WTC11 (cell line): Measurements from ENCODE around the gene WDR5B. TPM values are rescaled to one million over a fixed set of nuclear protein-coding genes. Genes with fewer than 3 reads are reported as not detected.

Experiments used
- ATAC-seq: fragments of 200-7000 bp; cut with Tn5 transposase; 2 replicates; pipeline ENCODE4 v1.10.0; 2021; ENCODE audit warnings: mild to moderate bottlenecking, moderate library complexity
- CTCF ChIA-PET: fragments of 300-600 bp; sonication (Branson Sonifier 250); formaldehyde crosslinking; loops from one replicate; lab custom pipeline; 2021; ENCODE audit warnings: antibody characterized with exemption; lab: Charles Lee
- POLR2A ChIA-PET: fragments of 350-600 bp; sonication (Branson Sonifier 250); formaldehyde crosslinking; loops from one replicate; lab custom pipeline; 2021; ENCODE audit warnings: antibody characterized with exemption; lab: Charles Lee
- DNase-seq: peaks from one replicate; pipeline ENCODE4 v3.0.0; 2021; ENCODE audit warnings: low spot score
- H3K27ac Mint-ChIP-seq: 2 replicates; pipeline ENCODE4 v1.8.0; 2021; ENCODE audit warnings: mixed read lengths
- H3K27me3 Mint-ChIP-seq: 2 replicates; pipeline ENCODE4 v1.8.0; 2021; ENCODE audit warnings: low read depth, mild to moderate bottlenecking, moderate library complexity, mixed read lengths
- H3K36me3 Mint-ChIP-seq: 2 replicates; pipeline ENCODE4 v1.8.0; 2021; ENCODE audit warnings: mixed read lengths
- H3K4me1 Mint-ChIP-seq: 2 replicates; pipeline ENCODE4 v1.8.0; 2022; ENCODE audit warnings: mixed read lengths
- H3K4me3 Mint-ChIP-seq: 2 replicates; pipeline ENCODE4 v1.8.0; 2021; ENCODE audit warnings: mild to moderate bottlenecking, moderate library complexity, mixed read lengths
- H3K9me3 Mint-ChIP-seq: 2 replicates; pipeline ENCODE4 v1.8.0; 2021; ENCODE audit warnings: mixed read lengths
- CREB1 ChIP-seq: sonication (generic); formaldehyde crosslinking; IDR thresholded peaks from 2 replicates; pipeline ENCODE4 v1.8.0; 2023; ENCODE audit warnings: mild to moderate bottlenecking, missing genetic modification reagents
- CREM ChIP-seq: sonication (generic); formaldehyde crosslinking; IDR thresholded peaks from 2 replicates; pipeline ENCODE4 v1.8.1; 2022; ENCODE audit warnings: mild to moderate bottlenecking, missing genetic modification reagents, moderate library complexity
- FOXJ3 ChIP-seq: sonication (generic); formaldehyde crosslinking; IDR thresholded peaks from 2 replicates; pipeline ENCODE4 v1.9.0; 2021; ENCODE audit warnings: missing genetic modification reagents, mild to moderate bottlenecking, borderline replicate concordance
- JAZF1 ChIP-seq: fragments of 250-450 bp; sonication (Bioruptor Pico); IDR thresholded peaks from 2 replicates; pipeline ENCODE4 v1.9.0; 2021; ENCODE audit warnings: moderate library complexity, mild to moderate bottlenecking, inconsistent platforms
- MXD4 ChIP-seq: fragments of 250-450 bp; sonication (Bioruptor Pico); IDR thresholded peaks from 2 replicates; pipeline ENCODE4 v1.8.0; 2021; ENCODE audit warnings: mild to moderate bottlenecking, moderate library complexity, borderline replicate concordance
- NFYB ChIP-seq: sonication (generic); formaldehyde crosslinking; conservative IDR thresholded peaks from 2 replicates; pipeline ENCODE4 v1.8.0; 2022; ENCODE audit warnings: low read depth, missing genetic modification reagents
- PRRX2 ChIP-seq: fragments of 250-450 bp; sonication (Bioruptor Pico); IDR thresholded peaks from 2 replicates; pipeline ENCODE4 v1.8.0; 2021; ENCODE audit warnings: mild to moderate bottlenecking
- SOX15 ChIP-seq: fragments of 250-450 bp; sonication (Bioruptor Pico); IDR thresholded peaks from 2 replicates; pipeline ENCODE4 v1.9.0; 2021; ENCODE audit warnings: mild to moderate bottlenecking
- STAT6 ChIP-seq: sonication (generic); formaldehyde crosslinking; conservative IDR thresholded peaks from 2 replicates; pipeline ENCODE4 v1.8.1; 2023; ENCODE audit warnings: mild to moderate bottlenecking, low read depth, missing genetic modification reagents, moderate library complexity
- ZNF138 ChIP-seq: sonication (generic); formaldehyde crosslinking; conservative IDR thresholded peaks from 2 replicates; pipeline ENCODE4 v1.8.1; 2022; ENCODE audit warnings: mild to moderate bottlenecking, moderate library complexity, missing genetic modification reagents
- ZNF416 ChIP-seq: fragments of 250-450 bp; sonication (Bioruptor Pico); IDR thresholded peaks from 2 replicates; pipeline ENCODE4 v1.9.0; 2021; ENCODE audit warnings: mild to moderate bottlenecking, inconsistent platforms
- total RNA-seq: library from RNA; stranded (reverse); gene quantifications from 3 replicates; pipeline ENCODE4 v1.2.3, GENCODE V29; 2021
- TF ChIP-seq, protein P1 (sequence below): sonication (generic); formaldehyde crosslinking; IDR thresholded peaks from 2 replicates; pipeline ENCODE4 v1.8.1; 2023; ENCODE audit warnings: mild to moderate bottlenecking, missing genetic modification reagents
- TF ChIP-seq, protein P2 (sequence below): fragments of 250-450 bp; sonication (Bioruptor Pico); IDR thresholded peaks from 2 replicates; pipeline ENCODE4 v1.9.0; 2021; ENCODE audit warnings: moderate library complexity, mild to moderate bottlenecking, inconsistent platforms, borderline replicate concordance
- TF ChIP-seq, protein P3 (sequence below): fragments of 250-450 bp; sonication (Bioruptor Pico); IDR thresholded peaks from 2 replicates; pipeline ENCODE4 v1.9.0; 2021; ENCODE audit warnings: mild to moderate bottlenecking
- TF ChIP-seq, protein P4 (sequence below): sonication (generic); formaldehyde crosslinking; IDR thresholded peaks from 2 replicates; pipeline ENCODE4 v1.8.1; 2023; ENCODE audit warnings: mild to moderate bottlenecking, missing genetic modification reagents, borderline replicate concordance
- TF ChIP-seq, protein P5 (sequence below): sonication (generic); formaldehyde crosslinking; IDR thresholded peaks from 2 replicates; pipeline ENCODE4 v1.8.0; 2022; ENCODE audit warnings: mild to moderate bottlenecking, missing genetic modification reagents

WDR5B gene
- total RNA-seq, 1 experiment from 2014 or later: 2.8 TPM

DNA sequence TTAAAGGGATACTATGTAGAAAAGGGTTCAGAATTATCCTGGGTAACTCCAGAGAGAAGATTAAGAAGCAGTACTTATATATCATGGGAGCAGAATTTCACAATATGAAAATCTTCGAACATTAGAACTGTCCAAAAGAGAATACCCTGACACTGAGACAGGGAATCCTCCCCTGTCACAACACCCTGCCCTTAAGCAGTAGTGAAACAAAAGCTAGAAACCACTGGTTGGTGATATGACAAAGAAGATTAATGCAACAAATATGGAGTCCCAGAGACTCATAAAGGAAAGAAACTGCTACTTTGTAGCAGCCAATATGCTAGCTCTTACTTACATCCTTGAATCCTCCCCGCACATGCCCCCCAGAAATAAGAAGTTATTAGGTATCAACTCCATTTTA, 51.4 kb downstream of the WDR5B start:
- H3K36me3 Mint-ChIP-seq: peaks cover 46% of the 10 kb centered on the region
- TF ChIP-seq, protein P1, sequence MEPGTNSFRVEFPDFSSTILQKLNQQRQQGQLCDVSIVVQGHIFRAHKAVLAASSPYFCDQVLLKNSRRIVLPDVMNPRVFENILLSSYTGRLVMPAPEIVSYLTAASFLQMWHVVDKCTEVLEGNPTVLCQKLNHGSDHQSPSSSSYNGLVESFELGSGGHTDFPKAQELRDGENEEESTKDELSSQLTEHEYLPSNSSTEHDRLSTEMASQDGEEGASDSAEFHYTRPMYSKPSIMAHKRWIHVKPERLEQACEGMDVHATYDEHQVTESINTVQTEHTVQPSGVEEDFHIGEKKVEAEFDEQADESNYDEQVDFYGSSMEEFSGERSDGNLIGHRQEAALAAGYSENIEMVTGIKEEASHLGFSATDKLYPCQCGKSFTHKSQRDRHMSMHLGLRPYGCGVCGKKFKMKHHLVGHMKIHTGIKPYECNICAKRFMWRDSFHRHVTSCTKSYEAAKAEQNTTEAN: no peak
- TF ChIP-seq CREB1 (CRISPR knock-in tag) (no peak), ZNF138 (no peak), SOX15 (CRISPR knock-in tag) (no peak), PRRX2 (no peak), MXD4 (no peak), FOXJ3 (CRISPR knock-in tag) (no peak), NFYB (CRISPR knock-in tag) (no peak), JAZF1 (CRISPR knock-in tag) (no peak), ZNF416 (CRISPR knock-in tag) (no peak), STAT6 (CRISPR knock-in tag) (no peak), CREM (CRISPR knock-in tag) (no peak)
- TF ChIP-seq, protein P2, sequence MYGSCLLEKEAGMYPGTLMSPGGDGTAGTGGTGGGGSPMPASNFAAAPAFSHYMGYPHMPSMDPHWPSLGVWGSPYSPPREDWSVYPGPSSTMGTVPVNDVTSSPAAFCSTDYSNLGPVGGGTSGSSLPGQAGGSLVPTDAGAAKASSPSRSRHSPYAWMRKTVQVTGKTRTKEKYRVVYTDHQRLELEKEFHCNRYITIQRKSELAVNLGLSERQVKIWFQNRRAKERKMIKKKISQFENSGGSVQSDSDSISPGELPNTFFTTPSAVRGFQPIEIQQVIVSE (CRISPR knock-in tag): no peak
- TF ChIP-seq, protein P3, sequence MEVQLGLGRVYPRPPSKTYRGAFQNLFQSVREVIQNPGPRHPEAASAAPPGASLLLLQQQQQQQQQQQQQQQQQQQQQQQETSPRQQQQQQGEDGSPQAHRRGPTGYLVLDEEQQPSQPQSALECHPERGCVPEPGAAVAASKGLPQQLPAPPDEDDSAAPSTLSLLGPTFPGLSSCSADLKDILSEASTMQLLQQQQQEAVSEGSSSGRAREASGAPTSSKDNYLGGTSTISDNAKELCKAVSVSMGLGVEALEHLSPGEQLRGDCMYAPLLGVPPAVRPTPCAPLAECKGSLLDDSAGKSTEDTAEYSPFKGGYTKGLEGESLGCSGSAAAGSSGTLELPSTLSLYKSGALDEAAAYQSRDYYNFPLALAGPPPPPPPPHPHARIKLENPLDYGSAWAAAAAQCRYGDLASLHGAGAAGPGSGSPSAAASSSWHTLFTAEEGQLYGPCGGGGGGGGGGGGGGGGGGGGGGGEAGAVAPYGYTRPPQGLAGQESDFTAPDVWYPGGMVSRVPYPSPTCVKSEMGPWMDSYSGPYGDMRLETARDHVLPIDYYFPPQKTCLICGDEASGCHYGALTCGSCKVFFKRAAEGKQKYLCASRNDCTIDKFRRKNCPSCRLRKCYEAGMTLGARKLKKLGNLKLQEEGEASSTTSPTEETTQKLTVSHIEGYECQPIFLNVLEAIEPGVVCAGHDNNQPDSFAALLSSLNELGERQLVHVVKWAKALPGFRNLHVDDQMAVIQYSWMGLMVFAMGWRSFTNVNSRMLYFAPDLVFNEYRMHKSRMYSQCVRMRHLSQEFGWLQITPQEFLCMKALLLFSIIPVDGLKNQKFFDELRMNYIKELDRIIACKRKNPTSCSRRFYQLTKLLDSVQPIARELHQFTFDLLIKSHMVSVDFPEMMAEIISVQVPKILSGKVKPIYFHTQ: no peak
- TF ChIP-seq, protein P4, sequence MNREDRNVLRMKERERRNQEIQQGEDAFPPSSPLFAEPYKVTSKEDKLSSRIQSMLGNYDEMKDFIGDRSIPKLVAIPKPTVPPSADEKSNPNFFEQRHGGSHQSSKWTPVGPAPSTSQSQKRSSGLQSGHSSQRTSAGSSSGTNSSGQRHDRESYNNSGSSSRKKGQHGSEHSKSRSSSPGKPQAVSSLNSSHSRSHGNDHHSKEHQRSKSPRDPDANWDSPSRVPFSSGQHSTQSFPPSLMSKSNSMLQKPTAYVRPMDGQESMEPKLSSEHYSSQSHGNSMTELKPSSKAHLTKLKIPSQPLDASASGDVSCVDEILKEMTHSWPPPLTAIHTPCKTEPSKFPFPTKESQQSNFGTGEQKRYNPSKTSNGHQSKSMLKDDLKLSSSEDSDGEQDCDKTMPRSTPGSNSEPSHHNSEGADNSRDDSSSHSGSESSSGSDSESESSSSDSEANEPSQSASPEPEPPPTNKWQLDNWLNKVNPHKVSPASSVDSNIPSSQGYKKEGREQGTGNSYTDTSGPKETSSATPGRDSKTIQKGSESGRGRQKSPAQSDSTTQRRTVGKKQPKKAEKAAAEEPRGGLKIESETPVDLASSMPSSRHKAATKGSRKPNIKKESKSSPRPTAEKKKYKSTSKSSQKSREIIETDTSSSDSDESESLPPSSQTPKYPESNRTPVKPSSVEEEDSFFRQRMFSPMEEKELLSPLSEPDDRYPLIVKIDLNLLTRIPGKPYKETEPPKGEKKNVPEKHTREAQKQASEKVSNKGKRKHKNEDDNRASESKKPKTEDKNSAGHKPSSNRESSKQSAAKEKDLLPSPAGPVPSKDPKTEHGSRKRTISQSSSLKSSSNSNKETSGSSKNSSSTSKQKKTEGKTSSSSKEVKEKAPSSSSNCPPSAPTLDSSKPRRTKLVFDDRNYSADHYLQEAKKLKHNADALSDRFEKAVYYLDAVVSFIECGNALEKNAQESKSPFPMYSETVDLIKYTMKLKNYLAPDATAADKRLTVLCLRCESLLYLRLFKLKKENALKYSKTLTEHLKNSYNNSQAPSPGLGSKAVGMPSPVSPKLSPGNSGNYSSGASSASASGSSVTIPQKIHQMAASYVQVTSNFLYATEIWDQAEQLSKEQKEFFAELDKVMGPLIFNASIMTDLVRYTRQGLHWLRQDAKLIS (CRISPR knock-in tag): no peak
- TF ChIP-seq, protein P5, sequence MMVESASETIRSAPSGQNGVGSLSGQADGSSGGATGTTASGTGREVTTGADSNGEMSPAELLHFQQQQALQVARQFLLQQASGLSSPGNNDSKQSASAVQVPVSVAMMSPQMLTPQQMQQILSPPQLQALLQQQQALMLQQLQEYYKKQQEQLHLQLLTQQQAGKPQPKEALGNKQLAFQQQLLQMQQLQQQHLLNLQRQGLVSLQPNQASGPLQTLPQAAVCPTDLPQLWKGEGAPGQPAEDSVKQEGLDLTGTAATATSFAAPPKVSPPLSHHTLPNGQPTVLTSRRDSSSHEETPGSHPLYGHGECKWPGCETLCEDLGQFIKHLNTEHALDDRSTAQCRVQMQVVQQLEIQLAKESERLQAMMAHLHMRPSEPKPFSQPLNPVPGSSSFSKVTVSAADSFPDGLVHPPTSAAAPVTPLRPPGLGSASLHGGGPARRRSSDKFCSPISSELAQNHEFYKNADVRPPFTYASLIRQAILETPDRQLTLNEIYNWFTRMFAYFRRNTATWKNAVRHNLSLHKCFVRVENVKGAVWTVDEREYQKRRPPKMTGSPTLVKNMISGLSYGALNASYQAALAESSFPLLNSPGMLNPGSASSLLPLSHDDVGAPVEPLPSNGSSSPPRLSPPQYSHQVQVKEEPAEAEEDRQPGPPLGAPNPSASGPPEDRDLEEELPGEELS: no peak
- TF ChIP-seq, all 79 proteins: peak for 0
- ATAC-seq (no peak), DNase-seq (no peak)
- Mint-ChIP-seq H3K9me3 (no peaks in the 10 kb centered on the region), H3K4me1 (peaks cover 4% of the 10 kb centered on the region), H3K27me3 (no peaks in the 10 kb centered on the region), H3K4me3 (no peak overlapping the region), H3K27ac (no peak overlapping the region)
- ChIA-PET POLR2A (no interaction called here), CTCF (no interaction called here)

Other genes starting within 250 kb of the WDR5B start
- gene CASR, start 232.4 kb downstream of the WDR5B start, total RNA-seq: 0.16 to 0.24 TPM (median 0.21 TPM) in 3 replicates
- not detected in 3 replicates for gene CSTA, start 90.8 kb downstream of the WDR5B start, total RNA-seq
- 78.0 to 81.7 TPM (median 80.9 TPM) in 3 replicates for gene MIX23, start 32.8 kb downstream of the WDR5B start, total RNA-seq
- 83.9 to 141 TPM (median 128 TPM) in 3 replicates for gene FAM162A, start 31.9 kb downstream of the WDR5B start, total RNA-seq
- 53.8 to 58.8 TPM (median 58.2 TPM) in 3 replicates for gene KPNA1, start 98.9 kb upstream of the WDR5B start, total RNA-seq
- gene PARP9, start 148.2 kb upstream of the WDR5B start, total RNA-seq: 1.8 to 2.1 TPM (median 1.9 TPM) in 3 replicates
- 4.4 to 4.9 TPM (median 4.6 TPM) in 3 replicates for gene DTX3L, start 148.3 kb upstream of the WDR5B start, total RNA-seq
- 0.15 to 0.39 TPM (median 0.37 TPM) in 3 replicates for gene PARP15, start 161.6 kb upstream of the WDR5B start, total RNA-seq